GM10248 (cell line): ENCODE data around the gene FSTL4.

Source experiments
- CTCF ChIA-PET: fragments of 300-600 bp; sonication (Branson Sonifier 250); formaldehyde crosslinking; extraction: SDS; loops from one replicate; lab custom pipeline; 2021; ENCODE audit warnings: antibody characterized with exemption; lab: Yijun Ruan, JAX
- POLR2A ChIA-PET: fragments of 350-650 bp; sonication (Branson Sonifier 250); formaldehyde crosslinking; extraction: SDS; loops from one replicate; lab custom pipeline; 2020; ENCODE audit warnings: antibody characterized with exemption; lab: Yijun Ruan, JAX
- DNase-seq: peaks from one replicate; pipeline ENCODE4 v3.0.0; 2012; ENCODE audit errors: extremely low spot score
- CTCF ChIP-seq: IDR thresholded peaks from 2 replicates; pipeline ENCODE4 v1.5.1; 2012; ENCODE audit warnings: mild to moderate bottlenecking, low read depth; ENCODE audit errors: extremely low read depth, missing control alignments, control extremely low read depth

The FSTL4 gene

GRCh38 chr5:133381571-133382365, 230.6 kb downstream of the FSTL4 start:
- CTCF ChIA-PET, result interaction anchor here (1.4 kb wide), 1 partner anchor 14 kb away, joined by 4 read pairs; no protein-coding TSS in a partner anchor
- no peak for DNase-seq
- POLR2A ChIA-PET, result no interaction called here
- TF ChIP-seq CTCF, result no peak

- ChIA-PET CTCF (no interaction called here), POLR2A (no interaction called here)
- no peak for DNase-seq
- TF ChIP-seq CTCF, result no peak
These were observed 231.3 kb downstream of the FSTL4 start for GRCh38 chr5:133381041-133381440.

GRCh38 chr5:133377736-133378135, 234.6 kb downstream of the FSTL4 start:
- ChIA-PET POLR2A (no interaction called here), CTCF (interaction anchor here (2.6 kb wide), 1 partner anchor 46 kb away, joined by 8 read pairs; no protein-coding TSS in a partner anchor)
- TF ChIP-seq CTCF, result no peak
- DNase-seq, result no peak

GRCh38 chr5:133376986-133377385, 235.4 kb downstream of the FSTL4 start:
- ChIA-PET CTCF (interaction anchor here (2.6 kb wide), 1 partner anchor 47 kb away, joined by 8 read pairs; no protein-coding TSS in a partner anchor), POLR2A (no interaction called here)
- DNase-seq, result no peak
- no peak for TF ChIP-seq CTCF

- no peak for TF ChIP-seq CTCF
- ChIA-PET CTCF (interaction anchor here (1.1 kb wide), 2 partner anchors 17 to 36 kb away, joined by 3 read pairs; no protein-coding TSS in a partner anchor), POLR2A (no interaction called here)
- no peak for DNase-seq
These were observed 239.0 kb downstream of the FSTL4 start for GRCh38 chr5:133373121-133373870.

- CTCF ChIA-PET, result no interaction called here
- DNase-seq, result no peak
These were observed 239.9 kb downstream of the FSTL4 start for GRCh38 chr5:133372293-133372937.

More at GRCh38 chr5:133372293-133372937, 239.9 kb downstream of the FSTL4 start:
- TF ChIP-seq CTCF, result no peak
- POLR2A ChIA-PET, result no interaction called here
